ENCODE results near the gene MRPL12.

Gene MRPL12

DNA sequence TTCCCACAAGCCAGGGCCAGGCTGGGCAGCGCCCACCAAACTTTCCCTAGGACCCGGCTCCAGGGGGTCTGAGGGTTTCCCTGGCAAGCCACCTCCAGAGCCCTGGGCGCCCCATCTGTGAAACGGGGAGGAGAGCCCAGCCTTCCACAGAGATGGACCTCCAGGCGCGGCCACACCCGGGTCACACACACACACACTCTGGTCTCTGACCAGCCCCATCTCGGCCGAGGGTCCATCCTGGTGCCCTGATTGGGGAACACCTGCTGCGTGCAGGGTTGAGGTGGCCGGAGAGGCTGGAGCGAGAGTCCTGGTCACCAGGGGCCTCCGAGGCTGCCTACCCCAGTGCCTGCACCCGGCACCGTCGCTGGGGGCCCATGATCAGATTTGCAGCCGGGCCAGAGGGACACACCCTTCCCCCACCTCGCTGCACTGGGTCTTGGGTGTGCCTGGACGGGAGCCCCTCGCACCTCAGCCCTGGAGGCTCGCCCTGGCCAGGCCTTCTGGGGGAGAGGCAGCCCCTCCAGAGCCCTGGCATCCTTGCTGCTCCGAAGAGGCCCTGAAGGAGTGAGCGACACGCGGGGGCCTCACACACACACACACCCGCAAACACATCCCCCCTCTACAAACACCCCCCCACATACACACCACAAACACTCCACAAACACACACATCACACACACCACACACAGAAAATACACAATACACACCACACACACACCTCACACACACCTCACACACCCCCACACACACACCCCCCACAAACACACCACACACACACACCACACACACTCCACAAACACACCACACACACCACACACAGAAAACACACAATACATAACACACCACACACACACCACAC is 38.7 kb downstream of the MRPL12 start:
- DNase-seq, result no peak
